K562 (cell line): ENCODE measurements around the gene MCC. TPM values are rescaled to one million over a fixed set of nuclear protein-coding genes. Genes with fewer than 3 reads are reported as not detected.
"Not testable (repeated sequence)": the region's sequence is repeated elsewhere in the genome, so short reads cannot be mapped to it uniquely, and the experiment has no call there.

Experiments
- ATAC-seq: fragments of 200-7000 bp; cut with Tn5 transposase; 3 replicates; pipeline ENCODE4 v1.9.1; 2020; ENCODE audit warnings: moderate library complexity
- BruUV-seq: library from RNA; stranded (reverse); fragments of 400-500 nt; replicated peaks from 2 replicates; lab custom pipeline; 2021; lab: Mats Ljungman, UMichigan
- CTCF ChIA-PET: fragments of 300-600 bp; formaldehyde crosslinking; extraction: SDS; loops from one replicate; lab custom pipeline; 2021; ENCODE audit warnings: low intra/inter-chr PET ratio; lab: Yijun Ruan, JAX
- POLR2A ChIA-PET: fragments of 300-600, 350-650 bp; sonication (Branson Sonifier 250); formaldehyde crosslinking; extraction: SDS; loops from one replicate; lab custom pipeline; 2021; ENCODE audit warnings: antibody characterized with exemption, inconsistent platforms; lab: Yijun Ruan, JAX
- DNase-seq, 4 experiments: peaks; one replicate each; pipeline versions ENCODE4 v3.0.0 to v3.0.0-alpha.2; 2011 to 2018; ENCODE audit warnings: low spot score in 3 of 4, mixed read lengths in 3 of 4; ENCODE audit errors: extremely low read depth in 1 of 4
- FAIRE-seq: peaks from 2 replicates; lab custom pipeline; 2011; peaks lifted over from hg19 to GRCh38; lab: Jason Lieb, UNC
- H2AFZ ChIP-seq: 2 replicates; pipeline ENCODE4 v1.6.0; 2011; ENCODE audit warnings: low read depth, low read length, control low read depth, inconsistent platforms
- H3K27ac ChIP-seq: fragments of 200-600 bp; 3 replicates; pipeline ENCODE4 v1.8.0; 2011; ENCODE audit warnings: low read depth, mild to moderate bottlenecking, control low read depth, inconsistent platforms, low read length, moderate library complexity, mixed read lengths; ENCODE audit errors: extremely low read depth
- H3K27me3 ChIP-seq, 2 experiments: fragments of 300-600 bp in 1 of 2; 2 replicates in 1 of 2; 3 replicates in 1 of 2; pipeline versions ENCODE4 v1.6.0 to v1.8.0; 2011; ENCODE audit warnings: inconsistent platforms in 2 of 2, low read length in 2 of 2, mild to moderate bottlenecking in 1 of 2, mixed read lengths in 1 of 2, moderate library complexity in 1 of 2; ENCODE audit not compliant: control insufficient read depth in 2 of 2, insufficient read depth in 2 of 2
- H3K36me3 ChIP-seq: fragments of 300-600 bp; 3 replicates; pipeline ENCODE4 v1.8.0; 2011; ENCODE audit warnings: mild to moderate bottlenecking, low read length, inconsistent platforms; ENCODE audit not compliant: control insufficient read depth, insufficient read depth
- H3K4me1 ChIP-seq, 2 experiments: fragments of 200-600 bp in 1 of 2; replicated peaks in 1 of 2; 2 replicates in 1 of 2; 3 replicates in 1 of 2; pipeline versions ENCODE4 v1.5.1 to v1.8.0; 2011; ENCODE audit warnings: inconsistent platforms in 2 of 2, low read length in 2 of 2, mild to moderate bottlenecking in 1 of 2, mixed read lengths in 1 of 2, moderate library complexity in 1 of 2; ENCODE audit not compliant: control insufficient read depth in 2 of 2, insufficient read depth in 2 of 2
- H3K4me2 ChIP-seq: 2 replicates; pipeline ENCODE4 v1.6.1; 2011; ENCODE audit warnings: low read length, control low read depth, inconsistent platforms, mixed read lengths; ENCODE audit not compliant: insufficient read depth
- H3K4me3 ChIP-seq: fragments of 200-600 bp; sonication (generic), shearing (Covaris generic); 2 replicates; pipeline ENCODE4 v1.5.1; 2016; ENCODE audit warnings: control low read depth, inconsistent platforms
- H3K79me2 ChIP-seq: fragments of 200-600 bp; 3 replicates; pipeline ENCODE4 v1.8.0; 2011; ENCODE audit warnings: low read length, inconsistent platforms; ENCODE audit not compliant: control insufficient read depth, insufficient read depth
- H3K9ac ChIP-seq, 2 experiments: 2 replicates each; pipeline versions ENCODE4 v1.6.0 to v1.6.1; 2011; ENCODE audit warnings: low read depth in 2 of 2, low read length in 2 of 2, control low read depth in 1 of 2, inconsistent platforms in 1 of 2, mild to moderate bottlenecking in 1 of 2, mixed read lengths in 1 of 2; ENCODE audit not compliant: insufficient read depth in 1 of 2
- H3K9me1 ChIP-seq: one replicate; pipeline ENCODE4 v1.6.0; 2011; ENCODE audit warnings: inconsistent platforms, mild to moderate bottlenecking, low read length, moderate library complexity; ENCODE audit not compliant: control insufficient read depth, insufficient read depth
- H3K9me3 ChIP-seq: replicated peaks from 2 replicates; pipeline ENCODE4 v1.5.1; 2011; ENCODE audit warnings: low read depth, low read length, inconsistent platforms; ENCODE audit not compliant: control insufficient read depth, insufficient read depth
- H4K20me1 ChIP-seq: replicated peaks from 2 replicates; pipeline ENCODE4 v1.6.1; 2011; ENCODE audit warnings: low read length, inconsistent platforms, mixed read lengths; ENCODE audit not compliant: control insufficient read depth, insufficient read depth
- BHLHE40 ChIP-seq: IDR thresholded peaks from 2 replicates; pipeline ENCODE4 v1.6.1; 2011; ENCODE audit warnings: low read length, improper control_type of control experiment
- WGBS: fragments of 100-300 bp; shearing (Covaris generic); methylation state at CpG from one replicate; pipeline ENCODE4 v1.1.6; 2016; ENCODE audit warnings: low coverage, mixed read lengths; ENCODE audit not compliant: insufficient coverage; ENCODE audit errors: missing lambda C conversion rate; 5-methylcytosine and 5-hydroxymethylcytosine counted together
- in situ Hi-C: fragments of 300-500 bp; cut with MboI; formaldehyde crosslinking; loops from 4 replicates; pipeline ENCODE4 v1.15.0; 2018; ENCODE audit warnings: inconsistent platforms, mixed read lengths
- intact Hi-C: fragments of 100-400 bp; cut with micrococcal nuclease; formaldehyde crosslinking; loops from 2 replicates; pipeline ENCODE4 v1.14.2; 2022
- polyA plus RNA-seq, 8 experiments: library from polyadenylated mRNA; depleted of rRNA in 4 of 8; stranded (reverse) in 5 of 8; unstranded in 3 of 8; fragments of >200 nt; fragmentation: Nextera tagmentation in 2 of 8; fragmentation: Illumina TruSeq in 1 of 8; extraction: Ambion mirVana in 2 of 8; extraction: Trizol in 1 of 8; gene quantifications; 2 replicates each; pipeline versions ENCODE4 v1.2.1 to v1.2.3, GENCODE V29; 2011 to 2014; ENCODE audit warnings: inconsistent platforms in 1 of 8, missing spikeins in 1 of 8
- total RNA-seq, 7 experiments: library from RNA; depleted of rRNA in 6 of 7; stranded (reverse); fragments of >200 nt in 6 of 7; fragmentation: Illumina TruSeq in 2 of 7; extraction: Trizol in 2 of 7; gene quantifications; 2 replicates each; pipeline versions ENCODE4 v1.2.1 to v1.2.3, GENCODE V29; 2011 to 2021; ENCODE audit warnings: low replicate concordance in 1 of 7

The MCC gene
- total and polyA plus RNA-seq, 9 of the 15 experiments (the other 6 are each of a cell fraction or from before 2014, with no cell fraction given) = 0.04 to 0.24 (median 0.06) TPM; not detected in 1

GRCh38 chr5:113463032-113463431, 25.2 kb downstream of the MCC start:
- Histone ChIP-seq H3K79me2 (no peaks in the 10 kb centered on the region), H3K36me3 (no peaks in the 10 kb centered on the region), H4K20me1 (no peaks in the 10 kb centered on the region), H2AFZ (no peak overlapping the region), H3K9me3 (no peaks in the 10 kb centered on the region), H3K4me2 (no peak overlapping the region), H3K4me3 (no peak overlapping the region), H3K27ac (no peak overlapping the region), H3K4me1 (no peaks in the 10 kb centered on the region), H3K9me1 (no peaks in the 10 kb centered on the region), H3K27me3 (peaks cover 0 to 3% of the 10 kb centered on the region in 2 experiments; a peak in 1 of 5 replicates), H3K9ac (no peak overlapping the region)
- ChIA-PET POLR2A (no interaction called here), CTCF (no interaction called here)
- no peak for FAIRE-seq
- in situ Hi-C loops (no loop called here), intact Hi-C loops (no loop called here)
- ATAC-seq = no peak
- no peak for TF ChIP-seq BHLHE40
- DNase-seq = no peak
- BruUV-seq = no TSS peak

GRCh38 chr5:113457106-113457505, 31.1 kb downstream of the MCC start:
- H3K27ac ChIP-seq, DNase-seq, H3K9me3 ChIP-seq, H3K36me3 ChIP-seq, CTCF ChIA-PET, H3K4me3 ChIP-seq, FAIRE-seq, H3K79me2 ChIP-seq, POLR2A ChIA-PET, ATAC-seq, intact Hi-C loops, H3K4me1 ChIP-seq, in situ Hi-C loops, H3K4me2 ChIP-seq, H3K9me1 ChIP-seq, H4K20me1 ChIP-seq, H3K9ac ChIP-seq, BruUV-seq, H2AFZ ChIP-seq: not testable (repeated sequence)
- WGBS = 16% methylated on average over 10 of the region's 21 CpGs
- peaks cover 3 to 15% of the 10 kb centered on the region in 2 experiments; a peak in 3 of 5 replicates for H3K27me3 ChIP-seq
